ENCODE data around the gene SLFN5.
"Not testable (repeated sequence)": the region's sequence is repeated elsewhere in the genome, so short reads cannot be mapped to it uniquely, and the experiment has no call there.

SLFN5 gene

DNA sequence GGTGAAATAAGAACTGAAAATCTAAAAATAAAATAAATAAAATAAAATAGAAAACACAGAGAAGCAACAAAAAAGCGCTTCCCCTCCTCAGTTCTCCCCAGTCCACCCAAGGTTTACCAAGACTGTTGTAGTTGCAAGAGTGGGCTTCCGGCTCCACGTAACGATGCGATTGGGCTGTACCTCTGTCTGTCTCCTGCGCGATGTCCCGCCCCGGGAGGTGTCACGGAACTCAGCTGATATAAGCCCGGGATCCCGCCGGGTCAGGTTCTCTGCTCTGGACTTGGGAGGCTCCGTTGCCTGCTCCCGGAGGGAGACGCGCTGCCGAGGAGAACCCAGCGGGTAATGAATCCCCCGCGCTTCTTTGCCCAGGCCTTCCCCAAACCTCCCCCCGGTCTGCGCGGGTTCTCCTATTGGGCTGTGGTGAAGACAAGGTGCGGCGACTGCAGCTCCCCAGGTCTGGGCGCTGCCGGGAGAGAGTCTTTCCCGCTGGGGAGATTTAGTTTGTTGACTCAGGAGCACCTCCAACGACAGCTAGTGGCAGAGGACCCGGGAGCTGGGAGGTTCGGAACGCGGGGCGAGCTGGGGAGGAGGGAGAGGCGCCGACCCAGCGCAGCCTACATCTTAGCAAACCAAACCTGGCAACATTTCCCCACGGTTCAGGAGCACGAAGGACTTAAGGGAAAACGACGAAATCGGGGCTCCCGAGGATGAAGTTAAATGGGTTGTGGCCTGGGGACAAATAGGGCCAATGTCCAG lies at the start of gene SLFN5:
TSS of gene SLFN5 (plus strand) at position 268 of the 756 bp plus-strand sequence. CDS start 15,619 bp downstream, outside the sequence.
- DNase-seq (ENCODE audit: low read depth in 4 of 4, low spot score in 1 of 4) = peak; percentile 78 to 87 (median 84)

- DNase-seq (ENCODE audit: low read depth in 4 of 4, low spot score in 1 of 4) = not testable (repeated sequence)
These were observed 48.9 kb upstream of the SLFN5 start, which contains the start of gene SLC35G3 for GRCh38 chr17:35194001-35194400. TSS of gene SLC35G3 (minus strand) at chr17:35194393. CDS start at chr17:35194307, 86 bp downstream.

DNA sequence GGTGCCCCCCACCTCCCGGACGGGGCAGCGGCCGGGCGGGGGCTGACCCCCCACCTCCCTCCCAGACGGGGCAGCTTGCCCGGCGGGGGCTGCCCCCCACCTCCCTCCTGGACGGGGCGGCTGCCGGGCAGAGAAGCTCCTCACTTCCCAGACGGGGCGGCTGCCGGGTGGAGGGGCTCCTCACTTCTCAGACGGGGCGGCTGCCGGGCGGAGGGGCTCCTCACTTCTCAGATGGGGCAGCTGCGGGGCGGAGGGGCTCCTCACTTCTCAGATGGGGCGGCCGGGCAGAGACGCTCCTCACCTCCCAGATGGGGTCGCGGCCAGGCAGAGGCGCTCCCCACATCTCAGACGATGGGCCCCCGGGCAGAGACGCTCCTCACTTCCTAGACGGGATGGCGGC lies 47.8 kb upstream of the SLFN5 start:
- DNase-seq (ENCODE audit: low read depth in 4 of 4, low spot score in 1 of 4) = not testable (repeated sequence)

DNA sequence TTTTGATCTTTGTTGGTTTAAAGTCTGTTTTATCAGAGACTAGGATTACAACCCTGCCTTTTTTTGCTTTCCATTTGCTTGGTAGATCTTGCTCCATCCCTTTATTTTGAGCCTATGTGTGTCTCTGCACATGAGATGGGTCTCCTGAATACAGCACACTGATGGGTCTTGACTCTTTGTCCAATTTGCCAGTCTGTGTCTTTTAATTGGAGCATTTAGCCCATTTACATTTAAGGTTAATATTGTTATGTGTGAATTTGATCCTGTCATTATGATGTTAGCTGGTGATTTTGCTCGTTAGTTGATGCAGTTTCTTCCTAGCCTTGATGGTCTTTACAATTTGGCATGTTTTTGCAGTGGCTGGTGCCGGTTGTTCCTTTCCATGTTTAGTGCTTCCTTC lies 40.3 kb upstream of the SLFN5 start:
- DNase-seq (ENCODE audit: low read depth in 4 of 4, low spot score in 1 of 4) = not testable (repeated sequence)

- DNase-seq (ENCODE audit: low read depth in 4 of 4, low spot score in 1 of 4) = no peak
These were observed 32.1 kb upstream of the SLFN5 start for GRCh38 chr17:35210741-35211140.

- DNase-seq (ENCODE audit: low read depth in 4 of 4, low spot score in 1 of 4) = no peak
These were observed 30.2 kb upstream of the SLFN5 start for GRCh38 chr17:35212668-35213067.

DNA sequence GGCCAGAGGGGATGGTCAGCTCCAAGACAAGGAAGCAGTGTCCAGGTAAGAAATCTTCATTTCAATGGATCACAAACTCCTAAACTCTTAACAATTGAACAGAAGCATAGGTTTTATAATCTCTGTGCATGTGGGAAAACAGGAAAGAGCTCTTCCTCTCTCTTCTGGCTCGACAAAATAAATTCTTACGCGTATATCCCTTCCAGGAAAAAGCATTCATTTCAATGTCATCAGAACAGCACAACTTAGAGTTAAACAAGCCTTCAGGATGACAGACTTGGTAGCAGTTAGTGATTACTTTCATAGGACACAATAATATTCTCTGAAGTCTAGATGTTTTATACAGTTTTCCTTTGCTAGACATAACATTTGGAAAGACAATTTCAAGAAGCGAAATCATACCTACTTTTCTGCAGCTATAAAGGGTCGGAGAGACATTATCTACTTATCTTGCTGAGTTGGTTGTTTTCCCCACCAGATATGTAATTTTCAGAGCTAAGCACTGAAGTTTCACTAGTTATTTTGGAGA lies 29.4 kb upstream of the SLFN5 start:
- no peak for DNase-seq (ENCODE audit: low read depth in 4 of 4, low spot score in 1 of 4)

DNA sequence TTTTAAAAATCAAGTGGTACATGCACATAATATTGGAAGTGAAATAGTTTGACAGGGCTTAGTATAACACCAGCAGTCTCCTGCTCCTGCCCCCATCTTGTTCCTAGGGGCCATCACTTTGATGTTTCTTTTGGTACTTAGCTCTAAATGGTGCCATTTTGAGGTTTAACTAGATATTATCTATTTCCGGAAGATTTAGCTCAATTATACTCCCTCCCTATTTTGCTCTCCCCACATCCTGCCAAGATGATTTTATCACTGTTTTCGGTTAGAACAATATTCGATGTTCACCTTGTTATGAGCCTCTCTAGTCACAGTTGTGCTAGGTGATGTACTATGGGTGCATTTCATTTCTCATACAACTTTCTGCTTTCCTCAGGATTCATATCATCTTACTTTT lies 28.7 kb upstream of the SLFN5 start:
- DNase-seq (ENCODE audit: low read depth in 4 of 4, low spot score in 1 of 4) = no peak

GRCh38 chr17:35214631-35215273 lies 28.1 kb upstream of the SLFN5 start:
- DNase-seq (ENCODE audit: low read depth in 4 of 4, low spot score in 1 of 4) = no peak

GRCh38 chr17:35217107-35217506 lies 25.8 kb upstream of the SLFN5 start:
- DNase-seq (ENCODE audit: low read depth in 4 of 4, low spot score in 1 of 4) = no peak

DNA sequence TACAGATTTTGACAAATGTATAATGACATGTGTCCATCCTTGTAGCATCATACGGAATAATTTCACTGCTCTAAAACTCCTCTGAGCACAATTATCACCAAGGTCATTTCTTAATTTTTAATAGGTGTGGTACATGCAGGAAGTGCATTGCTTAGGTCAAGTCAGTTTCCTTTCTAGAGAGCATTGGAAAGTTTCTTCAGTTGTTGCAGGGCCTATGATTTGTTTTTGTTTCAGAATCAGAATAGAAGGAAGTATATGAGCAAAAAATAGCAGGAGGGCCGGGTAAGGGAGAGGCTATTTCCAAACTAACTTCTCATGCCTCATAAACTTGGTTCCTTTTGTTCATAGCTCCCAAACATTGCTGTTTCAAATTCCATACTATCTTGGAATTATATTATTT lies 24.0 kb upstream of the SLFN5 start:
- DNase-seq (ENCODE audit: low read depth in 4 of 4, low spot score in 1 of 4) = no peak

GRCh38 chr17:35222452-35222851 lies 20.4 kb upstream of the SLFN5 start:
- DNase-seq (ENCODE audit: low read depth in 4 of 4, low spot score in 1 of 4) = no peak

GRCh38 chr17:35224436-35224835 lies 18.4 kb upstream of the SLFN5 start:
- no peak for DNase-seq (ENCODE audit: low read depth in 4 of 4, low spot score in 1 of 4)

- DNase-seq (ENCODE audit: low read depth in 4 of 4, low spot score in 1 of 4) = no peak
These were observed 15.3 kb upstream of the SLFN5 start for GRCh38 chr17:35227546-35227945.

DNA sequence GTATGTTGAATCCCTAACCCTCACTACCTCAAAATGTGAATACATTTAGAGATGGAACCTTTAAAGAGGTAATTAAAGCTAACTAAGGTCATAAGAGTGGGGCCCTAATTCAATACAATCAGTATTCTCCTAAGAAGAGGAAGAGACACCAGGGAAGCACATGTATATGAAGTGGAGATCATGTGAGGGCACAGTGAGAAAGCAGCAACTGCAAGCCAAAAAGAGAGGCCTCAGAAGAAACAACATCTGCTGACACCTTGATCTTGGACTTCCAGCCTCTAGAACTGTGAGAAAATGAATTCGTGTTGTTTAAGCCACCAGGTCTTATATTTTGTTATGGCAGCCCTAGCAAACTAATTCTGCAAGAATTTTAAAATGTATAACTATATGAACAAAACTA lies 13.2 kb upstream of the SLFN5 start:
- no peak for DNase-seq (ENCODE audit: low read depth in 4 of 4, low spot score in 1 of 4)

DNA sequence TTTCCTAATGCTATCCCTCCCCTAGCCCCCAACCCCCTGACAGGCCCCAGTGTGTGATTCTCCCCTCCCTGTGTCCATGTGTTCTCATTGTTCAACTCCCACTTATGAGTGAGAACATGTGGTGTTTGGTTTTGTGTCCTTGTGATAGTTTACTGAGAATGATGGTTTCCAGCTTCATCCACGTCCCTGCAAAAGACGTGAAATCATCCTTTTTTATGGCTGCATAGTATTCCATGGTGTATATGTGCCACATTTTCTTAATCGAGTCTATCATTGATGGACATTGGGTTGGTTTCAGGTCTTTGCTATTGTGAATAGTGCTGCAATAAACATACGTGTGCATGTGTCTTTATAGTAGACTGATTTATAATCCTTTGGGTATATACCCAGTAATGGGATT lies 8.6 kb upstream of the SLFN5 start:
- DNase-seq (ENCODE audit: low read depth in 4 of 4, low spot score in 1 of 4) = not testable (repeated sequence)

GRCh38 chr17:35235289-35235688 lies 7.6 kb upstream of the SLFN5 start:
- DNase-seq (ENCODE audit: low read depth in 4 of 4, low spot score in 1 of 4) = no peak

- DNase-seq (ENCODE audit: low read depth in 4 of 4, low spot score in 1 of 4) = no peak
These were observed 7.0 kb upstream of the SLFN5 start for GRCh38 chr17:35235917-35236316.

GRCh38 chr17:35236821-35237220 lies 6.1 kb upstream of the SLFN5 start:
- no peak for DNase-seq (ENCODE audit: low read depth in 4 of 4, low spot score in 1 of 4)

- no peak for DNase-seq (ENCODE audit: low read depth in 4 of 4, low spot score in 1 of 4)
These were observed 4.1 kb upstream of the SLFN5 start for GRCh38 chr17:35238821-35239220.

GRCh38 chr17:35239823-35240222 lies 3.0 kb upstream of the SLFN5 start:
- DNase-seq (ENCODE audit: low read depth in 4 of 4, low spot score in 1 of 4) = no peak

- no peak for DNase-seq (ENCODE audit: low read depth in 4 of 4, low spot score in 1 of 4)
These were observed 2.0 kb upstream of the SLFN5 start for GRCh38 chr17:35240861-35241260.

All from stimulated activated CD4-positive, alpha-beta T cell treated with anti-CD3 and anti-CD28 coated beads, Interleukin-1b, Interleukin-23, amount 100 ng/mL, for 24 hours (primary cell).